Fibroblast of villous mesenchyme (primary cell): ENCODE results near the gene PRPF31. TPM values are rescaled to one million over a fixed set of nuclear protein-coding genes. Genes with fewer than 3 reads are reported as not detected.

Experiments
- DNase-seq: peaks from one replicate; pipeline ENCODE4 v3.0.0-alpha.2; 2010; ENCODE audit warnings: low read depth
- H3K4me3 ChIP-seq: 2 replicates; pipeline ENCODE4 v1.5.1; 2011; ENCODE audit warnings: low read depth, mild to moderate bottlenecking, low read length
- total RNA-seq: library from RNA; depleted of rRNA; stranded (reverse); fragments of >200 nt; gene quantifications from 2 replicates; pipeline ENCODE4 v1.2.3, GENCODE V29; 2012
- TF ChIP-seq, protein P1 (sequence below): IDR thresholded peaks from 2 replicates; pipeline ENCODE4 v1.5.1; 2012; ENCODE audit warnings: low read depth, mild to moderate bottlenecking, low read length; ENCODE audit not compliant: insufficient read depth

Gene PRPF31
- total RNA-seq, 1 donor, result 41.5 TPM

DNA sequence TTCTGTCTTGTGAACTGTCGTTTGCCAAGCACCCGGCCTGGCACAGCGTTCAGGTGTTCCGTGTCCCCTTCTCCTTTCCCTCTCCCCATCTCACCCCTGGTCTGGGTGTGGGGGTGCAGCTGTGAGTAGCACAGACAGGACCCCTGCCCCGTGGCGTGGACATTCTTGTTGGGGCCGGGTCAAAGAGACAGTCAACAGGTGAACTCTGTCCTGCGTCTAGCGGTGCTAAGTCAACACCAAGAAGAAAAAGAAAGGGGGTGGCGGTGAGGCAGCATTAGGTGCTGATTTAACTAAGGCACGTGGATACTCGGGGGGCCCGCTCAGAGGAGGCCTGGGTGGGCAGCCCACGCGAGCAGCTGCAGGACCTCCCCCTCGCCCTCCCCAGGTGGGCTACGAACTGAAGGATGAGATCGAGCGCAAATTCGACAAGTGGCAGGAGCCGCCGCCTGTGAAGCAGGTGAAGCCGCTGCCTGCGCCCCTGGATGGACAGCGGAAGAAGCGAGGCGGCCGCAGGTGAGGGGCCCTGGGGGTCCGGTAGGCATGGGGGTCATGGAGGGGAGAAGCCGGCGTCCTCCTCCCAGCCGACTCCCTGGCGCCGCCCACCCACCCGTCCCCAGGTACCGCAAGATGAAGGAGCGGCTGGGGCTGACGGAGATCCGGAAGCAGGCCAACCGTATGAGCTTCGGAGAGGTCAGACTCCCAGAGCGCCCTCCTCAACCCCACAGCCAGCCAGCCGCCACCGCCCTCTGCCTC, 12.3 kb downstream of the PRPF31 start:
- TF ChIP-seq, protein P1, sequence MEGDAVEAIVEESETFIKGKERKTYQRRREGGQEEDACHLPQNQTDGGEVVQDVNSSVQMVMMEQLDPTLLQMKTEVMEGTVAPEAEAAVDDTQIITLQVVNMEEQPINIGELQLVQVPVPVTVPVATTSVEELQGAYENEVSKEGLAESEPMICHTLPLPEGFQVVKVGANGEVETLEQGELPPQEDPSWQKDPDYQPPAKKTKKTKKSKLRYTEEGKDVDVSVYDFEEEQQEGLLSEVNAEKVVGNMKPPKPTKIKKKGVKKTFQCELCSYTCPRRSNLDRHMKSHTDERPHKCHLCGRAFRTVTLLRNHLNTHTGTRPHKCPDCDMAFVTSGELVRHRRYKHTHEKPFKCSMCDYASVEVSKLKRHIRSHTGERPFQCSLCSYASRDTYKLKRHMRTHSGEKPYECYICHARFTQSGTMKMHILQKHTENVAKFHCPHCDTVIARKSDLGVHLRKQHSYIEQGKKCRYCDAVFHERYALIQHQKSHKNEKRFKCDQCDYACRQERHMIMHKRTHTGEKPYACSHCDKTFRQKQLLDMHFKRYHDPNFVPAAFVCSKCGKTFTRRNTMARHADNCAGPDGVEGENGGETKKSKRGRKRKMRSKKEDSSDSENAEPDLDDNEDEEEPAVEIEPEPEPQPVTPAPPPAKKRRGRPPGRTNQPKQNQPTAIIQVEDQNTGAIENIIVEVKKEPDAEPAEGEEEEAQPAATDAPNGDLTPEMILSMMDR, result no peak
- H3K4me3 ChIP-seq, result no peak overlapping the region
- no peak for DNase-seq

DNA sequence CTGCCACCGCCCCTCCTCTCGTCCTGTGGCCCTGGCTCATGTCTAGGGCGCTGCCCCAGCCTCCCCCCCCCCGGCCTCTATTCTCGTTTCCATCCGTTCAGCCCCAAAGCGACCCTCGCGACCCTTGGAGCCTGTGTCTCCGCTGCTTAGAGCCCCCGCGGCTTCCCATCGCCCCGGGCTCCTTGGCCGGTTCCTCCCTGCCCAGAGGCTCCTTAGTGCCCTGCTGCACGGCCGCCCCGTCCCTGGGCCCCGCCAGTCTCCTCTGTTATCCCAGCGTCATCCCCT, 12.8 kb downstream of the PRPF31 start:
- no peak for DNase-seq
- TF ChIP-seq, protein P1, result no peak
- H3K4me3 ChIP-seq, result no peak overlapping the region

DNA sequence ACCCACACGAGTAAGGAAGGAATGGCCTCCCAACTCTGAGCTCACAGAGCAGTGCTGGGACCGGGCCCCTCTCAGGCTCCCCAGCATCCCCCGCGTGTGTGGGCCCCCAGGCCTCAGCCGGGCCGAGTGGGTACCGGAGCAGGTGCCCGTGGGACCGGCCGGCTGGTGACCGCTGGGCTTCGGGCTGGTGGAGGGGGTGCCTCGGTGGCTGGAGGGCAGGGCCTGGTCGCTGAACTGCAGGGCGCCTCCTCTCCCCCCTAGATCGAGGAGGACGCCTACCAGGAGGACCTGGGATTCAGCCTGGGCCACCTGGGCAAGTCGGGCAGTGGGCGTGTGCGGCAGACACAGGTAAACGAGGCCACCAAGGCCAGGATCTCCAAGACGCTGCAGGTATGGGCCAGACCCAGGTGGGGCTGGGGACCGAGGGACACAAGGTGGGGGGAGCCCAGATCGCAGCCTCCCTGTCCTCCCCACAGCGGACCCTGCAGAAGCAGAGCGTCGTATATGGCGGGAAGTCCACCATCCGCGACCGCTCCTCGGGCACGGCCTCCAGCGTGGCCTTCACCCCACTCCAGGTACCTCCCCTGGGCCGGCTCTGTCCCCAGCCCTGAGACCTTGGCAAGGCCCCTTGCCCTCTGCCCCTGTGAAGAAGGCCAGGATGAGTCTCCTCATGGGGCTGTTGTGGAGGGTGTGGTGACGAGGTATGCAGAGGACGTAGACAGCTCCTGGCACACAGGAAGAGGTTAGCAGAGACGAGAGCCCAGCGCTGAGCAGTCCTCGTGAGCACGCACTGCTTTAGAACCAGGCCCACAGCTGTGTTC, 13.5 kb downstream of the PRPF31 start:
- no peak for DNase-seq

DNA sequence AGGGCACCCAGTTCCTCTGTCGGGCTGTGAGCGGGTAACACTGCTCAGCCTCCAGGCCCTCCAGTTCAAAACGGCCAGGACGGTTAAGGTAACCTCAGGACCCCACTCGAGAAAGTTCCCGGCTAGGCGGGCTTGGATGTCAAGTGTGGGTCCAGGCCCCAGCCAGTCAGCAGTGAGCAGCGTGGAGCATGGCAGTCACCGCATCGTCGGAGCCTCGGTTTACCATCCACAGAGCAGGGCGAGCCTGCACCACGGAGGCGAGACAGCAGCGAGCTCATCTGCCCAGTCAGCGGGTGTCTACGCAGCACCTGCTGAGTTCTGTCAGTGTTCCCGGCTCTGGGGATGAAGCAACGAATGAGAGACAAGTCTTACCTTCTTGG, 14.1 kb downstream of the PRPF31 start:
- TF ChIP-seq, protein P1, result no peak
- H3K4me3 ChIP-seq, result no peak overlapping the region
- DNase-seq, result no peak

More for the DNA sequence above, 13.5 kb downstream of the PRPF31 start:
- no peak overlapping the region for H3K4me3 ChIP-seq
- TF ChIP-seq, protein P1, result no peak

DNA sequence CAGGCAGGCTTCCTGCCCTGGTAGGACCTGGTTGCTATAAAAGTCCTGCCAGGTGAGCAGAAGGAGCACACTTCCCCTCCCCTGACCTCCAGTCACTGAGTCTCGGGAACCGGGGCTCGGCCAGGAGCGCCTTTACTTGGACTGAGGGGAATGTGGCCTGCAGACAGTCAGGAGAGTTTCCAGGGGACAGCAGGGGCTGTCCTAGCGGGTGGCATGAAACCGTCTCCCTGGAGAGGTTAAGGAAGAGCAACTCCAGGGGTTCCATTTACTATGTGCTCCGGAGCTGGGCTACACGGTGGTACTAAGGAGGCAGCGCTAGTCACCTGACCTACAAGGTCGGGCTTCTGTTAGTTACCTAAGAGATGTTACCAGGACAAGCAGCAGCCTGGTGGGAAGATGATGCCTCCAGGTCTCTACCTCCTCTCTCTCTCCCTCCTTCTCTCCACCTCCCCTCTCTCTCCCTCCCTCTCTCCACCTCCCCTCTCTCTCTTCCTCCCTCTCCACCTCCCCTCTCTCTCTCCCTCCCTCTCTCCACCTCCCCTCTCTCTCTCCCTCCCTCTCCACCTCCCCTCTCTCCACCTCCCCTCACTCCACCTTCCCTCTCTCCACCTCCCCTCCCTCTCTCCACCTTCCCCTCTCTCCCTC, 17.9 kb downstream of the PRPF31 start:
- TF ChIP-seq, protein P1, result no peak
- no peak overlapping the region for H3K4me3 ChIP-seq
- peak; percentile 65 for DNase-seq

DNA sequence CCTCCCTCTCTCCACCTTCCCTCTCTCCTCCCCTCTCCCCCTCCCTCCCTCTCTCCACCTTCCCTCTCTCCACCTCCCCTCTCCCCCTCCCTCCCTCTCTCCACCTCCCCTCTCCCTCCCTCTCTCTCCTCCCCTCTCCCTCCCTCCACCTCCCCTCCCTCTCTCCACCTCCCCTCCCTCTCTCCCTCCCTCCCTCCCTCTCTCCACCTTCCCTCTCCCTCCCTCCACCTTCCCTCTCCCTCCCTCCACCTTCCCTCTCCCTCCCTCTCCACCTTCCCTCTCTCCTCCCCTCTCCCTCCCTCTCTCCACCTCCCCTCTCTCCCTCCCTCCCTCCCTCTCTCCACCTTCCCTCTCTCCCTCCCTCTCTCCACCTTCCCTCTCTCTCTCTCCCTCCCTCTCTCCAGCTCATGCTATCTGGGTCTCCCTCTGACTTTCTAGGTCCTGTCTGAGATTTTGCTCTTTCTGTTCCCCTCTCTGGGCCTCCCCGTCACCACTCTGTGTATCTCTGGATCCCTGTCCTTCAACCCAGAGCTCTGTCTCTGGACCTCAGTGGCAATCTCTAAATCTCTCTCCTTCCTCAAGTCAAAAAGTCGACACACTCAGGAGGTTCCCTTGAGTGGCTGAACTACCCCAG, 18.5 kb downstream of the PRPF31 start:
- TF ChIP-seq, protein P1, result no peak
- DNase-seq, result no peak
- H3K4me3 ChIP-seq, result no peak overlapping the region
